ENCODE data around the gene VPS35. TPM values are rescaled to one million over a fixed set of nuclear protein-coding genes. Genes with fewer than 3 reads are reported as not detected.

VPS35 gene
- total RNA-seq, 1 donor from 2014 or later = 111 TPM

- no peak for DNase-seq
- TF ChIP-seq, protein P1, sequence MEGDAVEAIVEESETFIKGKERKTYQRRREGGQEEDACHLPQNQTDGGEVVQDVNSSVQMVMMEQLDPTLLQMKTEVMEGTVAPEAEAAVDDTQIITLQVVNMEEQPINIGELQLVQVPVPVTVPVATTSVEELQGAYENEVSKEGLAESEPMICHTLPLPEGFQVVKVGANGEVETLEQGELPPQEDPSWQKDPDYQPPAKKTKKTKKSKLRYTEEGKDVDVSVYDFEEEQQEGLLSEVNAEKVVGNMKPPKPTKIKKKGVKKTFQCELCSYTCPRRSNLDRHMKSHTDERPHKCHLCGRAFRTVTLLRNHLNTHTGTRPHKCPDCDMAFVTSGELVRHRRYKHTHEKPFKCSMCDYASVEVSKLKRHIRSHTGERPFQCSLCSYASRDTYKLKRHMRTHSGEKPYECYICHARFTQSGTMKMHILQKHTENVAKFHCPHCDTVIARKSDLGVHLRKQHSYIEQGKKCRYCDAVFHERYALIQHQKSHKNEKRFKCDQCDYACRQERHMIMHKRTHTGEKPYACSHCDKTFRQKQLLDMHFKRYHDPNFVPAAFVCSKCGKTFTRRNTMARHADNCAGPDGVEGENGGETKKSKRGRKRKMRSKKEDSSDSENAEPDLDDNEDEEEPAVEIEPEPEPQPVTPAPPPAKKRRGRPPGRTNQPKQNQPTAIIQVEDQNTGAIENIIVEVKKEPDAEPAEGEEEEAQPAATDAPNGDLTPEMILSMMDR (IDR thresholded peaks at IDR 0.05; ENCODE audit: partially characterized antibody, unreplicated experiment) = no peak
- no peaks in the 10 kb centered on the region for H3K36me3 Mint-ChIP-seq (ENCODE audit: unreplicated experiment)
- H3K27me3 Mint-ChIP-seq (ENCODE audit: unreplicated experiment) = peaks cover 4% of the 10 kb centered on the region
- H3K4me1 Mint-ChIP-seq (ENCODE audit: low read depth, unreplicated experiment) = no peaks in the 10 kb centered on the region
- H3K9me3 Mint-ChIP-seq (ENCODE audit: unreplicated experiment) = no peaks in the 10 kb centered on the region
- H3K4me3 Mint-ChIP-seq (ENCODE audit: unreplicated experiment) = no peak overlapping the region
- no peak overlapping the region for H3K27ac Mint-ChIP-seq (ENCODE audit: unreplicated experiment)
These were observed 30.6 kb upstream of the VPS35 start for GRCh38 chr16:46719528-46719927.

DNA sequence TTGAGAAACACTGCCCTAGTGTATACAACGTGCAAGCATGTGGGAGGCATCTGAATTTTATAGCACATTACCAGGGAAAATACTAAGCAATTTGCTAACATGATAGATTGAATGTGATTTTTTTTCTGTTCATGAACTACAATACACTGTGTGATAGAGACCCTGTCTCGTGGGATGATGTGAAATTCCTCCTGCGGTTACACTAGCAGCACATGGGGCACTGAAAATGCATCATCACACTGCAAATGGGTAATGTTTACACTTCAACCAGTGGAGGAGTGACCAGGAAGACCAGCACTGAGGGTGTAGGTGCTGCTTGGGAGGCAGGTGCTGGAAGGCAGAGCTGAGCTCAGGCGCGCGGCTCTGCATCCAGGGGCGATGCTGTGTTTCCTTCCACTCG is 29.2 kb upstream of the VPS35 start:
- Mint-ChIP-seq H3K9me3 (ENCODE audit: unreplicated experiment) (no peaks in the 10 kb centered on the region), H3K4me3 (ENCODE audit: unreplicated experiment) (no peak overlapping the region), H3K4me1 (ENCODE audit: low read depth, unreplicated experiment) (no peaks in the 10 kb centered on the region), H3K36me3 (ENCODE audit: unreplicated experiment) (no peaks in the 10 kb centered on the region), H3K27me3 (ENCODE audit: unreplicated experiment) (peaks cover 4% of the 10 kb centered on the region), H3K27ac (ENCODE audit: unreplicated experiment) (no peak overlapping the region)
- TF ChIP-seq, protein P1 (IDR thresholded peaks at IDR 0.05; ENCODE audit: partially characterized antibody, unreplicated experiment) = no peak
- DNase-seq = no peak

DNA sequence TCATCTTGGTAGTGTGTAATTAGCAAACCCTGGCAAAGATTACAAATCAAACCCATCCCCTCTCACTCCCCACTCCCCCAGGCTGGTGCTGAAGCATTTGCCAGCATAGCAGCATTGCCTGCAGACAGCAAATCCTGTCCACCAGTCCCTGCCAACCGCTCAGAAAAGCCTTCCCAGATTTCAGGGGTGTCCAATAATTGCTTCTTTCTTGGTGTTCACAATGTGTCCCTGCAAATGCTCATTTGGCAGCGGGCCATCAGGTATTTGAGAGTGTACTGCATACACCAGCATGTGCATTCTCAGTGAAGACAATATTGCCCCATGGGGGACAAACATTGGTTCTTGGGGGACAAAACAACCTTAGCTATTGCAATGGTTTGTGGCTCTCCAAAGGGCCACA is 28.7 kb upstream of the VPS35 start:
- Mint-ChIP-seq H3K4me1 (ENCODE audit: low read depth, unreplicated experiment) (no peaks in the 10 kb centered on the region), H3K27ac (ENCODE audit: unreplicated experiment) (no peak overlapping the region), H3K27me3 (ENCODE audit: unreplicated experiment) (peaks cover 4% of the 10 kb centered on the region), H3K9me3 (ENCODE audit: unreplicated experiment) (no peaks in the 10 kb centered on the region), H3K36me3 (ENCODE audit: unreplicated experiment) (no peaks in the 10 kb centered on the region), H3K4me3 (ENCODE audit: unreplicated experiment) (no peak overlapping the region)
- DNase-seq = no peak
- TF ChIP-seq, protein P1 (IDR thresholded peaks at IDR 0.05; ENCODE audit: partially characterized antibody, unreplicated experiment) = no peak

DNA sequence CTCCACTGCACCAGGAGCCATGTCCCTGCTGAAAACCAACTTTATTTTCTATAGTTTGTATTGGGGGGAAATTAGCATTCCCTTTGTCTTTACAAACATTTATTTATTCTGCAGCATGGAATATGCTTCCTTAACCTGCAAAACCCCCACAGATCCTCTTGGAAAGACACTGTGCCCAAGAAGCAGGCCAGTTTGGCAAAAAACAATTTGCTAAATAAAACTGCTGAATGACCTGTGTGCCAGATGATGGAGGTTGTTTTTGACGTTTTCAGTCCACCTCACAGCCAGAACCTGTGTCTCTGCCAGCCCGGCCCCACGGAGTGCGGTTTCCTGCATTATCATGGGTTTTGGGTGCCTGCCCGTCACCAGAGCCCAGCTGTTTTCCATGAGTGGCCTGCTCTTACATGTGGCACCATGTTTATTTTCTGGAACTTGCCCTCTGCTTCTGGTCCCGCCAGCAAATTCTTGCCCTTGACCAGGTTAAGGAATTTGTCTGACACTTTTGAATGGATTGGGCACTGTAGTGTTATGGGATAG is 26.9 kb upstream of the VPS35 start:
- H3K4me1 Mint-ChIP-seq (ENCODE audit: low read depth, unreplicated experiment) = no peaks in the 10 kb centered on the region
- TF ChIP-seq, protein P1 (IDR thresholded peaks at IDR 0.05; ENCODE audit: partially characterized antibody, unreplicated experiment) = no peak
- DNase-seq = no peak
- H3K27me3 Mint-ChIP-seq (ENCODE audit: unreplicated experiment) = peaks cover 3% of the 10 kb centered on the region
- H3K4me3 Mint-ChIP-seq (ENCODE audit: unreplicated experiment) = no peak overlapping the region
- no peaks in the 10 kb centered on the region for H3K9me3 Mint-ChIP-seq (ENCODE audit: unreplicated experiment)
- H3K36me3 Mint-ChIP-seq (ENCODE audit: unreplicated experiment) = no peaks in the 10 kb centered on the region
- H3K27ac Mint-ChIP-seq (ENCODE audit: unreplicated experiment) = no peak overlapping the region

- Mint-ChIP-seq H3K4me3 (ENCODE audit: unreplicated experiment) (no peak overlapping the region), H3K27ac (ENCODE audit: unreplicated experiment) (no peak overlapping the region), H3K9me3 (ENCODE audit: unreplicated experiment) (no peaks in the 10 kb centered on the region), H3K27me3 (ENCODE audit: unreplicated experiment) (peaks cover 7% of the 10 kb centered on the region), H3K36me3 (ENCODE audit: unreplicated experiment) (no peaks in the 10 kb centered on the region), H3K4me1 (ENCODE audit: low read depth, unreplicated experiment) (no peaks in the 10 kb centered on the region)
- TF ChIP-seq, protein P1 (IDR thresholded peaks at IDR 0.05; ENCODE audit: partially characterized antibody, unreplicated experiment) = no peak
- DNase-seq = no peak
These were observed 26.0 kb upstream of the VPS35 start for GRCh38 chr16:46714797-46715591.
